OCI-LY3 (cell line): ENCODE data around the gene ELF2.

Source experiments
- CTCF ChIP-seq: fragments of 200-600, 300-600 bp; sonication (generic); IDR thresholded peaks from 2 replicates; pipeline ENCODE4 v1.5.1; 2014; ENCODE audit warnings: antibody characterized with exemption, low read length, low read depth
- EZH2phosphoT487 ChIP-seq: fragments of 200-600 bp; shearing (Covaris generic); IDR thresholded peaks from 2 replicates; pipeline ENCODE4 v1.6.1; 2018; ENCODE audit warnings: antibody characterized with exemption, mixed run types, low read depth

GRCh38 chr4:139191373-139191772 lies 14.4 kb upstream of the ELF2 start:
- TF ChIP-seq CTCF (no peak), EZH2phosphoT487 (no peak)
